Smooth muscle cell (in vitro differentiated cells): ENCODE data around the gene PRF1. TPM values are rescaled to one million over a fixed set of nuclear protein-coding genes. Genes with fewer than 3 reads are reported as not detected.

ENCODE experiments used
- DNase-seq: peaks from one replicate; lab custom pipeline; 2025; ENCODE audit not compliant: unreplicated experiment; lab: John Stamatoyannopoulos, UW
- H2AFZ ChIP-seq: fragments of 200-600 bp; sonication (generic); 2 replicates; pipeline ENCODE4 v1.6.0; 2016; ENCODE audit warnings: antibody characterized with exemption, low read depth, mild to moderate bottlenecking
- H3F3A ChIP-seq: fragments of 200-600 bp; sonication (generic); 2 replicates; pipeline ENCODE4 v1.6.0; 2017; ENCODE audit warnings: antibody characterized with exemption, low read depth
- H3K27ac ChIP-seq: fragments of 200-600 bp; sonication (generic); 2 replicates; pipeline ENCODE4 v1.5.1; 2016; ENCODE audit warnings: low read depth, mild to moderate bottlenecking
- H3K27me3 ChIP-seq: fragments of 200-600 bp; sonication (generic); 2 replicates; pipeline ENCODE4 v1.6.1; 2016; ENCODE audit warnings: low read depth, mild to moderate bottlenecking
- H3K36me3 ChIP-seq: fragments of 200-600 bp; sonication (generic); 2 replicates; pipeline ENCODE4 v1.5.1; 2016; ENCODE audit warnings: low read depth
- H3K4me1 ChIP-seq: fragments of 200-600 bp; sonication (generic); 2 replicates; pipeline ENCODE4 v1.5.1; 2016; ENCODE audit warnings: low read depth
- H3K4me2 ChIP-seq: fragments of 200-600 bp; sonication (generic); 2 replicates; pipeline ENCODE4 v1.6.0; 2016; ENCODE audit warnings: mild to moderate bottlenecking
- H3K4me3 ChIP-seq: fragments of 200-600 bp; sonication (generic); 2 replicates; pipeline ENCODE4 v1.5.1; 2016; ENCODE audit warnings: mild to moderate bottlenecking
- H3K79me2 ChIP-seq: fragments of 200-600 bp; sonication (generic); 2 replicates; pipeline ENCODE4 v1.6.0; 2016; ENCODE audit warnings: low read depth, mild to moderate bottlenecking
- H3K9ac ChIP-seq: fragments of 200-600 bp; sonication (generic); 2 replicates; pipeline ENCODE4 v1.6.0; 2016; ENCODE audit warnings: low read depth
- H3K9me3 ChIP-seq: fragments of 200-600 bp; sonication (generic); replicated peaks from 2 replicates; pipeline ENCODE4 v1.5.1; 2016; ENCODE audit warnings: low read depth
- H4K20me1 ChIP-seq: fragments of 200-600 bp; sonication (generic); 2 replicates; pipeline ENCODE4 v1.6.0; 2016; ENCODE audit warnings: low read depth
- CTCF ChIP-seq: fragments of 200-600 bp; sonication (generic); IDR thresholded peaks from 2 replicates; pipeline ENCODE4 v1.5.1; 2017; ENCODE audit warnings: borderline replicate concordance, mild to moderate bottlenecking, antibody characterized with exemption; ENCODE audit not compliant: insufficient read depth, poor library complexity, severe bottlenecking
- WGBS: methylation state at CpG from one replicate; pipeline ENCODE4 v1.1.7; 2016; ENCODE audit warnings: low lambda C conversion rate; 5-methylcytosine and 5-hydroxymethylcytosine counted together
- polyA plus RNA-seq: library from polyadenylated mRNA; unstranded; fragments of >200 nt; fragmentation: Nextera tagmentation; extraction: Ambion mirVana; gene quantifications from 2 replicates; pipeline ENCODE4 v1.2.1, GENCODE V29; 2016
- total RNA-seq: library from RNA; depleted of rRNA; stranded (reverse); fragments of >200 nt; gene quantifications from 2 replicates; pipeline ENCODE4 v1.2.3, GENCODE V29; 2014

PRF1 gene
- total and polyA plus RNA-seq, 2 experiments from 2014 or later: not detected

GRCh38 chr10:70557086-70557845, 45.3 kb downstream of the PRF1 start:
- Histone ChIP-seq H3K4me3 (no peak overlapping the region), H3K9me3 (no peaks in the 10 kb centered on the region), H3F3A (peaks cover 13% of the 10 kb centered on the region), H3K4me2 (no peak overlapping the region), H3K4me1 (peaks cover 3% of the 10 kb centered on the region), H3K79me2 (no peaks in the 10 kb centered on the region), H4K20me1 (no peaks in the 10 kb centered on the region), H3K36me3 (no peaks in the 10 kb centered on the region), H3K27ac (no peak overlapping the region), H3K9ac (no peak overlapping the region), H2AFZ (no peak overlapping the region), H3K27me3 (no peaks in the 10 kb centered on the region)
- DNase-seq: no peak
- TF ChIP-seq CTCF: no peak
- WGBS: 97% methylated on average over 11 of the region's 11 CpGs

DNA sequence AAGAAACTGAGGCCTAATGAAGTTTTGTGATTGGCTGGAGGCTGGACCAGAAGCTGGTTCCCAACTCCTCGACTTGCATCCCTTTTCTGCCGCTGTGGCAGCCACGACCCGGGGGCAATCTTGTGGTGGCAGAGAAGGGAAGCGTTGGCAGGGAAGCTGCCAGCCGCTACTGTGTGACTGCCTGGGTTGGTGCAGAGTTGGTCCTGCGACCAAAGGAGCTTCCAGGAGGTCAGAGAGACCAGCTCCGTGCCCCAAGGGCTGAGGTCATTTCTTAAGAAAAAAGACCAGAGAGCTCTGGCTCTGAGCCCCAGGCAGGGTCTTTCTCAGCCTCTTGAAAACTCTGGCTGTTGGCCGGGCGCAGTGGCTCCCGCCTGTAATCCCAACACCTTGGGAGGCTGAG, 47.2 kb downstream of the PRF1 start:
- no peaks in the 10 kb centered on the region for H3K79me2 ChIP-seq
- no peaks in the 10 kb centered on the region for H3K27me3 ChIP-seq
- H3K9me3 ChIP-seq: no peaks in the 10 kb centered on the region
- no peaks in the 10 kb centered on the region for H4K20me1 ChIP-seq
- H2AFZ ChIP-seq: no peak overlapping the region
- no peak overlapping the region for H3K4me3 ChIP-seq
- H3F3A ChIP-seq: peaks cover 9% of the 10 kb centered on the region
- H3K9ac ChIP-seq: no peak overlapping the region
- peaks cover 3% of the 10 kb centered on the region for H3K4me1 ChIP-seq
- DNase-seq: no peak
- no peak for TF ChIP-seq CTCF
- H3K4me2 ChIP-seq: no peak overlapping the region
- 90% methylated on average over 11 of the region's 11 CpGs for WGBS
- H3K36me3 ChIP-seq: no peaks in the 10 kb centered on the region
- H3K27ac ChIP-seq: no peak overlapping the region

DNA sequence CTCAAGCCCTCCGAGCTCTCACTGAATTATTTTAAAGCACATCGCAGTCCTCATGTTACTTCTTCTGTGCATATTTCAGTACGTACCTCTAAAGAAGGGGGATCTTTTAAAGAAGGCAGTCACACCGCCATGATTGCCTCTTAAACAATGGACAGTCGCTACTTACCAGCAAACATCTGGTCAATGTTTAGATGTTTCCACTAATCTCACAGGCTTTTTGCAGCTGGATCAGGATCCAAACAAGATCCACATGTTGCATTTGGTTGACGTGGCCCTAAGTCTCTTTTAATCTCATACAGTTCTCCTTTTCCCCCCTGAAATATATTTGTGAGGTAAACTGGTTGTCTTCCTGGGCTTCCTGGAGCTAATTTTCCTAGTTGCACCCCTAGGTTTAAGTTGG, 50.0 kb downstream of the PRF1 start:
- 45% methylated on average over 6 of the region's 6 CpGs for WGBS
- no peaks in the 10 kb centered on the region for H3K79me2 ChIP-seq
- TF ChIP-seq CTCF: no peak
- H3K9ac ChIP-seq: no peak overlapping the region
- no peak overlapping the region for H2AFZ ChIP-seq
- DNase-seq: no peak
- peak overlapping the region; percentile 22 for H3K4me2 ChIP-seq
- H3F3A ChIP-seq: no peaks in the 10 kb centered on the region
- H3K4me1 ChIP-seq: no peaks in the 10 kb centered on the region
- no peak overlapping the region for H3K4me3 ChIP-seq
- H3K27ac ChIP-seq: peak overlapping the region; percentile 64
- no peaks in the 10 kb centered on the region for H3K9me3 ChIP-seq
- no peaks in the 10 kb centered on the region for H4K20me1 ChIP-seq
- no peaks in the 10 kb centered on the region for H3K27me3 ChIP-seq
- no peaks in the 10 kb centered on the region for H3K36me3 ChIP-seq

DNA sequence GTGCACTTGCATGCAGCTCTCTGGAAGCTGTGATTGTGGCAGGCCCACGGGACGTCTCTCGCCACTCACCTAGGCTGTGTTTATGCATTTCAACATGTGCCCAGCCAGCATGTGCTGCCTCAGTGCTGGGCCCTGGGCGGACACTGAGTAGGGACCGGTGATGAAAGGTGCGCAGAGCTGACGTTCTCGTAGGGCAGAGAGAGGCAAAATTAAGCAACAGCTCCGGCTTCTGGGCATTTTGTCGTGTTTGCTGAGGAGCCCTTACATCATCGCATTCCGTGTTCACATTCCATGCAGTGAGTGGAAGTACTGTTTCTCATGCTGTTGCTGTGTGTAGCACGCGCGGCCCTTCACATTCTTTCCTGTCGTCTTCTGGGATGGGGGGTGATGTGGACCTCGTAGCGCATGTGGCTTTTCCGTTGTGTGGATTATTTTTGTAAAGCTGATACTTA, 50.5 kb downstream of the PRF1 start:
- Histone ChIP-seq H3K9ac (no peak overlapping the region), H4K20me1 (no peaks in the 10 kb centered on the region), H3K27ac (peak overlapping the region; percentile 64), H3F3A (no peaks in the 10 kb centered on the region), H2AFZ (no peak overlapping the region), H3K4me2 (peak overlapping the region; percentile 64), H3K9me3 (no peaks in the 10 kb centered on the region), H3K4me3 (no peak overlapping the region), H3K36me3 (no peaks in the 10 kb centered on the region), H3K4me1 (no peaks in the 10 kb centered on the region), H3K27me3 (no peaks in the 10 kb centered on the region), H3K79me2 (no peaks in the 10 kb centered on the region)
- no peak for TF ChIP-seq CTCF
- WGBS: 36% methylated on average over 19 of the region's 19 CpGs
- DNase-seq: no peak
